CD4-positive, alpha-beta T cell treated with Interleukin-10 for 1 hour (primary cell): Measurements from ENCODE around the gene PRR33.
A peak's percentile ranks its signal among the peaks of the same experiment; 100 is the strongest.
"Not testable (repeated sequence)": the region's sequence is repeated elsewhere in the genome, so short reads cannot be mapped to it uniquely, and the experiment has no call there.

Experiments used
- DNase-seq: peaks from one replicate; pipeline ENCODE4 v3.0.0-alpha.2; 2020

The PRR33 gene

DNA sequence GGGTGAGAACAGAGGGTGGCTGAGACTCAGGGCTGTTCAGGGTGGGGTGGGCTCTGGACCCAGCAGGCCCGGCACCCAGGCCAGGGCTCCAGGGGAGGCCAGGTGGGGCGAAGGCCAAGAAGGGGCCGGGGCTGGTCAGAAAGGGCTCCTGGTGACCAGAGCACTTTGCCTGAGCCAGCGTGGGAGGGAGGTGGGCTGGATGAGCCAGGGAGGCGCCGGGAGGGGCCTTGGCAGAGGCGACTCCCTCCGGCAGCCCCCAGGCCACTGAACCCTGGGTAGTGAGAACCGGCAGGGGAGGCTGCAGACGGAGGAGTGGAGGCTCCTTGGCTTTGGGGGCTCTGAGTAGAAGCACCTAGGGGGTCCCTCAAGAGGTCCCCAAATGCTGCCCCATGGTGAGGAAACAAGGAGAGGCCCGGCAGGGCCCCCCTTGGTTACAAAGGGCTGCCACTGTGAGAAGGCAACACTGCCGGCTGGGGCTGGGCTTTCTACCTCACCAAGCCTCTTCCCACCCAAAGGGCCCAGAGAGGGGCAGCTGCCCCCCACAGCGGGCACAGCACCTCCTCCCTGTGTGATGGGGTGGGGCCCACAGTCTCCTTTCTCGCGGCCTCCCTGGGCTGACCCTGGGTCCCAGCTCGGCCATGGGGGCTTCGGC is 17.1 kb downstream of the PRR33 start:
- DNase-seq, result not testable (repeated sequence)

DNA sequence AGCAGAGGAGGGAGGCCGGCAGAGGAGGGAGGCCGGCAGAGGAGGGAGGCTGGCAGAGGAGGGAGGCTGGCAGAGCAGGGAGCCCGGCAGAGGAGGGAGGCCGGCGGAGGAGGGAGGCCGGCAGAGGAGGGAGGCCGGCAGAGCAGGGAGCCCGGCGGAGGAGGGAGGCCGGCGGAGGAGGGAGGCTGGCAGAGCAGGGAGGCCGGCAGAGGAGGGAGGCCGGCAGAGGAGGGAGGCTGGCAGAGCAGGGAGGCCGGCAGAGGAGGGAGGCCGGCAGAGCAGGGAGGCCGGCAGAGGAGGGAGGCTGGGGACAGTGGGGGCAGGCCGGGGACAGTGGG is 17.9 kb downstream of the PRR33 start:
- DNase-seq, result not testable (repeated sequence)

DNA sequence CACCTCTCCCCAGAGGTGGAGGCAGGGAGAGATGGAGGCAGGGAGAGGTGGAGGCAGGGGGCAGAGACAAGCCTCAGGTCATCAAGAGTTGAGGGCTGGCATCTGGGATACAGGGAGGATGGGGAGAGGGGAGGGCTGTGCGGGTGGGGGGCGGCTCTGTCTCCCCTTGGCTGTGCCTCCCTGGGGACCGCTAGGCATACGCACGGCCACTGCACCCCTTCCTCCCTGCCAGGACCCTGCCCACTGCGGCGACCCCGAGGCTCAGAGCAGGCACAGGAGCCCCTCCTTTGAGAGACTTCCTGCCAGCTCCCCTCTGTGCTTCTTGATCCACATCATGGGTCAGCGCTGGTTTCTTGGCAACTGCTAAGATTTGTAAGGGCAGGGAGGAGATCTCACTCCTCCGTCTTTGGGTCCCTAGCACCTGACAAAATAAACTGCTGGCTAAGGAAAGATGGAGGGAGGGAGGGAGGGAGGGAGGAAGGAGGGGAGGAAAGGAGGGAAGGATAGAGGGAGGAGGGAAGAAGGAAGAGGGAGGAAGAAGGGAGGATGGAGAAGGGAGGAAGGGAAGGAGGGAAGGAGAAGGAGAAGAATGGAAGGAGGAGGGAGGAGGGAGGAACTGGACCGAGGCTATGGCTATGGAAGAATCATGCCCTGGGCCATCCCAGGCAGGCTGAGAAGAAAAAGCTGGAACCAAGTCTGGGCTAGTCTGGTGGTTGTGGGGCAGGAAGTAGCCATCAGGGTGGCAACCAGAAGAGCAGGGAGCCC is 18.5 kb downstream of the PRR33 start:
- no peak for DNase-seq

DNA sequence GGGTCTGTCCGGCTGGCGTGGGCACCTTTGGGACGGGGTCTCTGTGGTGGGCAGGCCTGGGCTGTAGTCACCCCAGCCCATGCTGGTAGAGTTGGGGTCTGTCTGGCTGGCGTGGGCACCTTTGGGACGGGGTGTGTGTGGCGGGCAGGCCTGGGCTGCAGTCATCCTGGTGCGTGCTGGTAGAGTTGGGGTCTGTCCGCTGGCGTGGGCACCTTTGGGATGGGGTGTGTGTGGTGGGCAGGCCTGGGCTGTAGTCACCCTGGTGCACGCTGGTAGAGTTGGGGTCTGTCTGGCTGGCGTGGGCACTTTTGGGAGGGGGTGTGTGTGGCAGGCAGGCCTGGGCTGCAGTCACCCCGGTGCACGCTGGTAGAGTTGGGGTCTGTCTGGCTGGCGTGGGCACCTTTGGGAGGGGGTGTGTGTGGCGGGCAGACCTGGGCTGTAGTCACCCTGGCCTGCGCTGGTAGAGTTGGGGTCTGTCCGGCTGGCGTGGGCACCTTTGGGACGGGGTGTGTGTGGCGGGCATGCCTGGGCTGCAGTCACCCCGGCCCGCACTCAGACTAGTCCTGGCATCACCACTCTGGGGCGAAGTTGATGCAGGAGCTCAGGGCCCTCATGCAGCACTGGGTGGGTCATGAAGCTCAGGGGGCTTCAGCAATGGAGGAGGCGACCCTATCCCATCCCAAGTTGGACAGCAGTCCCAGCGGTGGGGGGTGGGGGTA is 19.3 kb downstream of the PRR33 start:
- DNase-seq, result no peak

DNA sequence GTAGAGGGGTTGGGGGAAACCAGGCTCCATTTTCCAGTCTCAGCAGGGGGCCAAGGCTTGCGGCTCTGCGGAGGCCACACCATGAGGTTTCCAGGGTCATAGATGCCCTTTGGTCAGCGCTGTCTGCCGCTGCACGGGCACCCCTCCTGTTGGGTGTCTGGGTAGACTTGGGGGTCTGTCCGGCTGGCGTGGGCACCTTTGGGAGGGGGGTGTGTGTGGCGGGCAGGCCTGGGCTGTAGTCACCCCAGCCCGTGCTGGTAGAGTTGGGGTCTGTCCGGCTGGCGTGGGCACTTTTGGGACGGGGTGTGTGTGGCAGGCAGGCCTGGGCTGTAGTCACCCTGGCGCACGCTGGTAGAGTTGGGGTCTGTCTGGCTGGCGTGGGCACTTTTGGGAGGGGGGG is 20.2 kb downstream of the PRR33 start:
- no peak for DNase-seq

DNA sequence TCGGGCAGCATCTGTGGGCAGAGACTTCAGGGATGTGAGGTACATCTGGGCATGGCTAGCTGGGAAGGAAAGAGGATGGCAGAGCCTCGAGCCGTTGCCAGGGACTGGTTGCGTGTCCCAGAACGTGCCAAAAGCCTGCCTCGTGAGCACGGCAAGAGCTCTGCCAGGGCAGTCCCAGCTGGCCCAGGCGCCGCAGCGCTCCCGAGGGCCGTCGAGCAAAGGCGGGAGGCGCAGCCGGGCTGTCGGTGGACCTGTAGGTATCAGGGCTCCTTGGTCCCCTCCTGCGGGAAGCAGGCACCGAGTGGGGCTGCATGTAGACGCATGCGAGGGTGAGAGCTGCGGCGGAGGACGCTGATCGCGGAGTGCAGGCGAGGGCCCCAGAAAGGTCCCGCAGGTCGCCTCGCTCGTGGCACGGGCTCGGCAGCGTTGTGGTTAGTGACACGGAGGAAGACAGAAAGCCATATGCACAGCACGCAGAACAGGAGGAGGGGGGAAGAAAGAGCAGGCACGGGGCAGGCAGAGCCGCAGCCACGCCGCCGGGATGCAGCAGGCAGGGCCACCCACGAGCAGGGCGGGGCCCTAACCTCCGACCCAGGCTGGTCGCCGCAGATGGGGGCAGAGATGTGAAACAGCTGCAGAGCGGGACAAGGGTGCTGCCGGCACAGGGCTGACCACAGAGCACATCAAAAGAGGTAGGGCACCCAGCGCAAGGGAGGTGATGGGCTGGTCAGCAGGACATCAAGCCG is 20.8 kb downstream of the PRR33 start:
- peak; percentile 59 for DNase-seq

DNA sequence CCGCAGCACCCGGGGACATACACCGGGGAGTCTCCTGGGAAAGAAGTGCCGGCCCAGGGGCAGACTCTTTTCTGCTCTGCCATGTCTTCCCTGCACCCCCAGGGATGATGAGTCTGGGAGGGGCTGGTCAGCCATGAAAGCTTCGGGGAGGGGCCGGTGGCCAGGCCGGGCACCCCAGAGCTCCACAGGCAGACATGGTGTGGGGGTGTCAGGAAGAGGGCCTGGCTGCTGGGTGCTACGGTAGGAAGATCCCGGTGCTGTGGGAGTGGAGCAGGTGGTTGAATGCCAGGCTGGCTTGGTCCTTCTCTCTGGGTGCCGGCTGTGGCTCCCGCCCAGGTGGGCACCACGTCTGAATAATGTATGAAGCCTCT is 21.4 kb downstream of the PRR33 start:
- no peak for DNase-seq

DNA sequence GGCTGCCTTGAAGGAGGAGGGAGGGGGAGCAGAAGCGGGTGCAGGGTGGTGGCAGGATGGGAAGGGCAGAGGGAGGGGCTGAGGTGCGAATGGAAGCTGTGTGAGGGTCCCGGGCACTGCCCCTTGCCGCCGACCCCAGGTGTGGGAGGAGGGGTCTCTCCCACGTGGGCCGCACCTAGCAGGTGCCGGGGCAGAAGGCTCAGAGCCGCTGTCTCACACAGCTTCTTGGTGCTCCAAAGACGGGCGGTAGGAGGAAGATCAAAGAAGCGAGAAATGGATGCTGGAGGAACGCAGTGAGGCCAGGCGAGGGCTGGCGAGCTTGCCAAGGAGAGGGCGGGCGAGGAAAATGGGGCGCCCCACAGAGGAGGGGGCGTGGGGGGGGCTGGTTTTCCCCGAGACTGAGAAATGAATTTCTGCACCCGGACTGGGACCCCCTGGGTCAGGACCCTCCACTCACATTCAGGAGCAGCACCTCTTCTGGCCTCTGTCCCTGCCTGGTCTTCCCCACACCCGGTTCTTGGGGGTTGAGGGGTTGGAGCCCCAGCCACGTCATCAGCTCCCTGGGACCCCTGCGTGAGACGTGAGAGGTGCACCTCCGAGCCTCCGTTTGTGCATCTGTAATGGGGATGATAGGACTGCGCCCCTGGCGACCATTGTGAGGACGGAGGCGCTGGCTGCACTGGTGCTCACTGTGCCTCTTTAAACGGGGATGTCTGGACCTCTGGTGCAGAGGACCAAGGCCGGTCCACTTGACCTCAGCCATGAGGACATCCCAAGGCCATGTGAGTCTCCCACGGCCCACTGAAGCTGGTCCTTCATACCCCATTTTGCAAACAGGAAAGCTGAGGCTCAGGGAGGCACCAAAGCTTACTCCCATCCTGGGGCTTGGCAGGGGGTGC is 22.0 kb downstream of the PRR33 start:
- DNase-seq, result no peak

DNA sequence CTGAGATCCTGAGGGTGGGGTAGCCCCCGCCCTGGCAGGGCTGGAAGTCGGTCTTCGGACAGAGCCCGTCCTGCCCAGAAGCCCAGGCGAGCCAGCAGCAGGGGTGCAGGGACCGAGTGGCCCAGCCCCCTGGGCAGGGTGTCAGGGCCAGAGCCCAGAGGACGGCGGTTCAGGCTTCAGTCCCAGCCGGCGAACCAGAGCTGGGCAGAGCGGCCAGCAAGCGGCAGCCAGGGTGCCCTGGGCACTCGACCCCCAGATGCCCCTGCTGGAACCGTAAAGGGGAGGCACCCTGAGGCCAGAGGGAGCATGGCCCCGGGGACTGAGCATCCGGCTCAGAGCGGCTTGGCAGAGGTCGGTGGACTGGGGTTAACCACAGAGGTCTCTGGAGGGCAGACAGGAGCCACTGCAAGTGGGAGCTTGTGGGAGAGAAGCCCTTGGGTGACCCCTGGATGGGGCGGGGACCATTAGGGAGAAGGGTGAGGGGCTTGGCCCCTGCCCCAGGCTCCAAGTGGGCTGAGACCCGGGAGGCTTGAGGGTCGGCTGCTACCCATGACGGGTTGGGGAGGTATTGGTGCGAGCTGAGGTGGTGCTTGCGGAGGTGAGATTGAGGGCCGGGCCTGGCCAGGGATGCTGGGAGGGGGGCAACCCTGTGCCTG is 22.9 kb downstream of the PRR33 start:
- DNase-seq, result no peak

DNA sequence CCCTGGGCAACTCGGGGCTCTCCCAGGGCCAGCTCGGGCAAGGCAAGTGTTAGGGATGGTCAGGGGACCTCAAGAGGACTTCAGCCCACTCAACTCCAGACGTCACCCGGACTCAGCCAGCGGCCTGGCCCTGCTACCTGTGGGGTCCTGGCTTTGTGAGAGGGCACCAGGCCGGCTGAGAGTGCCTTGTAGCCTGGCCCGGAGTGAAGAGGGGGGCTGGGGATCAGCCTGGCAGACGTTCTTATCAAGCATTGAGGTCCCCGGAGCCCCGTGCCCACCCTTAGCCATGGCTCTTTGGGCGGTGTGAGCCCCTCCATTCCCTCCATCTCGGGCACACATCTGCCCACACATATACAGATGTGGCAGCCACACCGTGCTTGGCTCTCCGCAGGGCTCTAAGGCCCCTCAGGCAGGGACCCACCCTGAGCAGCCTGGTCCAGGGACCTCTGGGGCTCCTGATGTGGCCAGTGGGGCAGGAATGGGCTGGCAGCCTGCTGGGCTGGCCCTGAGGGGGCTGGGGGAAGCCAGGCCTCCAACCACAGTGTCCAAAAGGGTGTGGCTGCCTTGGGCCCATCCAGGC is 23.5 kb downstream of the PRR33 start:
- DNase-seq, result no peak

DNA sequence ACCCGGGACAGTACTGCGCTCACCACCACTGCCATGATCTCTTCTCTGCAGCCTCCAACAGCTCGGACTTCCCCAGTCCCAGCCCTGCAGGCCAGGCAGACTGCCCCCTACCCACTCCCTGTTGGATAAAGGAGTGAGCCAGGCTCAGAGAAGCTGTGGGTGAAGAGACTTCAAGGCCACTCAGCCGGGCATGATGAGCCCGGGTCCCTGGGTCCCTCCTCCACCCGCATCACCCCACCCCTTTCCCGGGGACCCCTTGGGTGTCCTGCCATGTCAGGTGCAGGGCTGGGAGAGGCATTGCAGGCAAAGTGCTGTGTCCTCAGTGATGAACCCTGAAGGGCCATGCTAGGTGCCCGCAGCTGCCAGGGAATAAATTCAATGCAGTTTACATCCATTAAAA is 24.3 kb downstream of the PRR33 start:
- no peak for DNase-seq

DNA sequence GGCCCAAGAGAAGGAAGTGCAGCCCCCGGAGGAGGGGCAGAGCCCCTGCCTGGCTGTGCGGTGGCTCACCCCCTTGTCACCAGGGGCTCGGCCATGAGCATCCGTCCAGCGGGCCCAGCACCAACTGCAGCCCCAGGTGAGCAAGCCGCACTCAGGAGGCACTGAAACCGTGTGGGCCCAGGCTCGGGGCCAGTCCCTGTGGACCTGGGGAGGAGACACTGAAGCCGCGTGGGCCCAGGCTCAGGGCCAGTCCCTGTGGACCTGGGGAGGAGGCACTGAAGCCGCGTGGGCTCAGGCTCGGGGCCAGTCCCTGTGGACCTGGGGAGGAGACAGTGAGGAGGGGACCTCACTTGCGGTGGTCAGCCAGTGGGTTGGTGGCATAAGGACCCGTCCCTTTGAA is 24.9 kb downstream of the PRR33 start:
- DNase-seq, result no peak

DNA sequence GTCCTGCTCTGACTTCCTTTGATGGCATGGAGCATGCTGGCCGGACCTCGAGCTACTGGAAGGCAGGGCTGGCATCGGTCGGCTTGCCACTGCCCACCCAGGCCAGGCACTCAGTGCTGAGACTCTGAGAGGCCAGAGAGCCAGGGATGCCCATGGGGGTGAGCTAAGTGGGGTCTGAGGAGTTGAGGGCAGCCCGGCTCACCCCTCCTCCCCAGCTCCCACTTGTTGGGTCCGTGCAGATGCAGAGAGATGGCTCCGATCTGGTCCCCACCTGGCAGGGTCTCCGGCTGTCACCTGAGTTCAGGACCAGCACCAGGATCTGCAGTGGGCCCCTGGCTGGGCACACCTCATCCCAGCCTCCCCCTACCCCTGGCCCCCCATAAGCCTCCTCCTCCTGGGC is 25.5 kb downstream of the PRR33 start:
- no peak for DNase-seq

DNA sequence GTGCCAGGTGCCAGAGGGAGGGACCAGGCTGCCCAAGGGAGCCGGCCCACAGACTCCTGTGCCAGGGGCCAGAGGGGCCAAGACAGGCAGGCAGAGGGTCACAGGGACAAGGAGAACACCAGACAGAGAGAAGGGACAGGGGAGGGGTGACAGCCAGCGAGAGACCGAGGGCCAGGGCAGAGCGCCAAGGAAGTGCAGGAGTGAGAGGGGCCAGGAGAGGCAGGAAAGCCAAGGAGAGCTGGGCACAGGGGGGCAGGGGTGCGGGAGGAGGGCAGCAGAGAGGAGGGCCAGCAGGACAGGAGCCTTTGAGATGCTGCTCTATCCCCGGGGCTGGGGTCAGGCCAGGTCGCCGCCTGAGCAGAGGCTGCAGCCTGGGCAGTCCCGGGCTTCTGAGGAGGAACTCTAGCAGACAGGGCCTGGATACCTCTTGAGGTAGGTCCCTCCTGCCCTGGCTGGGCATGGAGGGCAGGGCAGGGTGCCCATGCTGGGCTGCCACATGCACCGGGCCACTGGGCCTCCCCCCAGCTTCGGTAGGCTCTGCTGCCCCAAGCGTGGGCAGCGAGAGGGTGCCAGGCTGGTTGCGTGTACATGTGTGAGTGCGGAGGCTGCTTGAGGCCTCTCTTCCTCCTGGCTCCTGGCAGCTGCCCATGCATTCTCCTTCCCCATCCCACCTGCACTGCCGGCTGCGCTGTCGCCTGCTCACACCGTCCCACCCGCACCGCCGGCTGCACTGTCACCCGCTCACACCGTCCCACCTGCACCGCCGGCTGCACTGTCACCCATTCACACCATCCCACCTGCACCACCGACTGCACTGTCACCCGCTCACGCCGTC is 26.6 kb downstream of the PRR33 start:
- no peak for DNase-seq

DNA sequence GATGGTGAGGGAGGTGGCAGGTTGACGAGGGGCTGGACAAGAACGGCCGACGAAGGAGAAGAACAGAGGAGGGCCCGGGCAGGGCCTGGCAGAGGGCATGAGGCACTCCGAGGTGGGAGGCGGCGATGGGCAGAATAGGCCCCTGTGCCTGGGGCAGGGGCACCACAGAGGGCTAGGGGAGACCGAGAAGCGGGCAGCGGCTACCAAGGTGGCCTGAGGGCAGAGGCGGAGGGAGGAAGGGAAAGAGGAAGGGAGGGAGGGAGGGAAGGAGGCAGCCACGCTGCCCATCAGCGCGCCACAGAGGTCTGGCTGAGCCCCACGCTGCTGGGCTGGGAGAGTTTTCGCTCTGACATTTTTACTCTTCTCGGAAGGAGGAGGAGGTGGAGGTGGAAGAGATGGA is 27.5 kb downstream of the PRR33 start:
- DNase-seq, result no peak

DNA sequence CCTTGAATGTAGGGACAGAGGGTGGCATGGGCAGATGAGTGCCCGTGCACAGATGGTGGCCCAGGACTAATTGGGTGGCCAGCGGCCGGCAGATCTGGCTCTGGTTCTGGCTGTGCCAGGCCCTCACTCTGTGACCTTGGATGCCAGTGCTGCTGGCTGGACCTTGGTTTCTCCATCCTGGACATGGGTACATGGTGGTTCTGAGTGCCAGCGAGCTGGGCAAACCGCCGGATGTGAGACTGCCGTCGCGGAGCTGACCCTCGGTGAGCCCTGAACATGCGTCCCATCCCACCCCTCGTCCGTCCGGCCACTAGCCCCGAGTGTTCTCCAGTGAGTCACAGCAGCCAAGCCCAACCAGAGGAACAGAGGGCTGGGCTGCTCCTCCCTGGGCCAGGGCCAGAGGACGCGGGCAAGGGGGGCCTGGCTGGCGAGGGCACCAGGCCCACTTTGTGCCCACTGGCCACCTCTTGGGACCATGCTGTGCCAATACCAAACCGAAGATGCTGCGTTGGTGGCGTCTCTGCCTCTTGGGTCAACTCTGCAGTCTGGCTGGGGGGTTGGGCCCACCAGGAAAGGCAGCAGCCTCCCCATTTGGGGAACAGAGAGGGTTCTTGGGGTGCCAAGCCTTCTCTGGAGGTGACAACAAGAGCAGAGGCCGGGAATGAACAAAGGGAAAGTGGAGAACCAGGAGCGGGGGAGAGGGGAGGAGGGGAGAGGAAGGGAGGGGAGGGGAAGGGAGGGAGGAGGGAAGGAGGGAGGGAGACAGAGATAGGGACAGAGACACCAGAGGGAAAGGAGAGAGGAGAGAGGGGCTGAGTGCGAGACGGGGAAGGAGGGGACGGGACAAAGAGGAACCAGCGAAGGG is 28.1 kb downstream of the PRR33 start:
- DNase-seq, result no peak

DNA sequence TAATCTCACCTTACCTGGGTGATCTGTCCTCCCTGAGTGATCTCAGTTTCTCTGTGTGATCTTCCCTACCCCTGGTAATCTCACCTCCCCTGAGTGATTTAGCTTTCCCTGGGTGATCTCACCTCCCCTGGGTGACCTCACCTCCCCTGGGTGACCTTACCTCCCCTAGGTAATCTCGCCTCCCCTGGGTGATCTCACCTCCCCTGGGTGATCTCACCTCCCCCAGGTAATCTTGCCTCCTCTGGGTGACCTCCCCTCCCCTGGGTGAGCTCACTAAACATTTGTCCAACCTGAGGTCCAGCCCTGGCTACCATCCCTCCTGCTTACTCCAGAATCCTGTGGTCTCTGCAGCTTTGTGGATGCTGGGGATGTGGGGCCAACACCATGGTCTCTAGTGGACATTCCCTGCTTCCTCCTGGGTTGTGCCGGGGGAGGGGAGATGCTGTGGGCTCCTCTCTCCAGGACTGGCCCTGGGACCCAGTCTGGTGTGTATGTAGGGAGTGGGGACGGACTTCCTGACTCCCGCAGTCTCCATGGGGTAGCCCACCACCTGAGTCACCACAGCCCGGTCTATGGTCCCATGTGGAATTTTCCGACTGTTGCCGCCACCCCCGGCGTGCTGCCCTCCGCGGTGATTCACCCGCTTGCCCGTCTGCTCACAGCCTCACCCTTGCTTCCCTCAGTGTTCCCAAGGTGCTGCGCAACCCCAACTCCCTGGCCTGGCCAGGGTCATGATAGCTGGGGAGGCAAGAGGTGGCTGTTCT is 28.9 kb downstream of the PRR33 start:
- DNase-seq, result no peak
